CD14-positive monocyte (primary cell): ENCODE measurements around the gene SIM2. TPM values are rescaled to one million over a fixed set of nuclear protein-coding genes. Genes with fewer than 3 reads are reported as not detected.
A peak's percentile ranks its signal among the peaks of the same experiment; 100 is the strongest.

ENCODE experiments used
- DNase-seq, 3 donors: peaks; one replicate each; pipeline ENCODE4 v3.0.0-alpha.2; 2011 to 2022
- H2AFZ ChIP-seq: 2 replicates; pipeline ENCODE4 v1.6.0; 2012; ENCODE audit warnings: mild to moderate bottlenecking, low read depth, low read length, inconsistent platforms; ENCODE audit not compliant: insufficient read depth, poor library complexity, severe bottlenecking
- H3K27ac ChIP-seq, 2 donors: 1 replicate in 1 of 2; 2 replicates in 1 of 2; pipeline ENCODE4 v1.5.1; 2012 to 2013; ENCODE audit warnings: low read length in 2 of 2, control low read depth in 1 of 2, inconsistent platforms in 1 of 2, low read depth in 1 of 2, mild to moderate bottlenecking in 1 of 2
- H3K27me3 ChIP-seq, 2 donors: one replicate each; pipeline versions ENCODE4 v1.6.0 to v1.6.1; 2011 to 2013; ENCODE audit warnings: low read length in 2 of 2; ENCODE audit not compliant: control insufficient read depth in 2 of 2, insufficient read depth in 2 of 2
- H3K36me3 ChIP-seq, 2 donors: replicated peaks in 1 of 2; 1 replicate in 1 of 2; 2 replicates in 1 of 2; pipeline versions ENCODE4 v1.5.1 to v1.6.1; 2012 to 2013; ENCODE audit warnings: low read length in 2 of 2, control low read depth in 1 of 2, inconsistent platforms in 1 of 2, mild to moderate bottlenecking in 1 of 2; ENCODE audit not compliant: insufficient read depth in 2 of 2, control insufficient read depth in 1 of 2
- H3K4me1 ChIP-seq, 2 donors: 1 replicate in 1 of 2; 2 replicates in 1 of 2; pipeline versions ENCODE4 v1.5.1 to v1.6.1; 2012 to 2013; ENCODE audit warnings: low read length in 2 of 2, control low read depth in 1 of 2, inconsistent platforms in 1 of 2, mild to moderate bottlenecking in 1 of 2, moderate library complexity in 1 of 2; ENCODE audit not compliant: insufficient read depth in 2 of 2, control insufficient read depth in 1 of 2
- H3K4me2 ChIP-seq: replicated peaks from 2 replicates; pipeline ENCODE3; 2012; ENCODE audit warnings: low read length, moderate library complexity, mild to moderate bottlenecking; ENCODE audit not compliant: poor library complexity, severe bottlenecking; ENCODE audit errors: extremely low read depth
- H3K4me3 ChIP-seq, 3 experiments: fragments of 200-600 bp in 1 of 3; sonication (generic) in 1 of 3; replicated peaks in 1 of 3; 1 replicate in 2 of 3; 2 replicates in 1 of 3; pipeline ENCODE4 v1.5.1; 2011 to 2013; ENCODE audit warnings: low read length in 3 of 3, mild to moderate bottlenecking in 3 of 3, control low read depth in 2 of 3, low read depth in 2 of 3, inconsistent platforms in 1 of 3, moderate library complexity in 1 of 3
- H3K79me2 ChIP-seq: 2 replicates; pipeline ENCODE4 v1.6.0; 2012; ENCODE audit warnings: mild to moderate bottlenecking, control low read depth, inconsistent platforms, low read length, moderate library complexity; ENCODE audit not compliant: insufficient read depth
- H3K9ac ChIP-seq: 2 replicates; pipeline ENCODE4 v1.6.0; 2017; ENCODE audit warnings: low read length, mild to moderate bottlenecking; ENCODE audit not compliant: insufficient read depth, poor library complexity, severe bottlenecking
- H3K9me3 ChIP-seq, 2 donors: replicated peaks in 1 of 2; 1 replicate in 1 of 2; 2 replicates in 1 of 2; pipeline versions ENCODE4 v1.5.1 to v1.6.1; 2012 to 2013; ENCODE audit warnings: low read length in 2 of 2, control low read depth in 1 of 2; ENCODE audit not compliant: control insufficient read depth in 1 of 2, insufficient read depth in 1 of 2
- H4K20me1 ChIP-seq: 2 replicates; pipeline ENCODE4 v1.6.0; 2012; ENCODE audit warnings: mild to moderate bottlenecking, low read length, control low read depth, moderate library complexity; ENCODE audit not compliant: insufficient read depth
- H3K27ac Mint-ChIP-seq, 7 donors: one replicate each; pipeline ENCODE4 v1.8.0; 2020; ENCODE audit warnings: mild to moderate bottlenecking in 7 of 7, mixed read lengths in 7 of 7, moderate library complexity in 6 of 7, inconsistent platforms in 2 of 7
- H3K27me3 Mint-ChIP-seq, 3 donors: one replicate each; pipeline ENCODE4 v1.8.0; 2021 to 2022; ENCODE audit warnings: low read depth in 3 of 3, mild to moderate bottlenecking in 3 of 3, mixed read lengths in 3 of 3, moderate library complexity in 3 of 3, inconsistent platforms in 1 of 3
- H3K36me3 Mint-ChIP-seq, 2 donors: one replicate each; pipeline ENCODE4 v1.8.0; 2020; ENCODE audit warnings: mixed read lengths in 2 of 2, inconsistent platforms in 1 of 2, mild to moderate bottlenecking in 1 of 2
- H3K4me1 Mint-ChIP-seq: one replicate; pipeline ENCODE4 v1.8.0; 2020; ENCODE audit warnings: mild to moderate bottlenecking, mixed read lengths
- H3K4me3 Mint-ChIP-seq, 2 donors: one replicate each; pipeline ENCODE4 v1.8.0; 2020; ENCODE audit warnings: mild to moderate bottlenecking in 2 of 2, mixed read lengths in 2 of 2, moderate library complexity in 1 of 2
- H3K9me3 Mint-ChIP-seq, 7 donors: one replicate each; pipeline ENCODE4 v1.8.0; 2020 to 2022; ENCODE audit warnings: mixed read lengths in 7 of 7, mild to moderate bottlenecking in 6 of 7, moderate library complexity in 6 of 7, inconsistent platforms in 2 of 7
- CTCF ChIP-seq: fragments of 200-600 bp; IDR thresholded peaks from one replicate; pipeline ENCODE4 v1.8.0; 2022; ENCODE audit warnings: antibody characterized with exemption, mild to moderate bottlenecking
- WGBS: methylation state at CpG from one replicate; pipeline ENCODE4 v1.1.5; 2013; ENCODE audit warnings: missing lambda C conversion rate; ENCODE audit not compliant: insufficient coverage; 5-methylcytosine and 5-hydroxymethylcytosine counted together
- intact Hi-C, 2 donors: fragments of 100-400 bp; cut with micrococcal nuclease; formaldehyde crosslinking; loops; one replicate each; pipeline versions ENCODE4 v1.15.0 to v1.15.1; 2023
- polyA plus RNA-seq, 3 donors: library from polyadenylated mRNA; depleted of rRNA in 1 of 3; unstranded in 2 of 3; stranded (reverse) in 1 of 3; fragments of 300-500 nt in 2 of 3; fragments of >200 nt in 1 of 3; fragmentation: Illumina TruSeq in 2 of 3; gene quantifications; 1 replicate in 2 of 3; 2 replicates in 1 of 3; pipeline ENCODE4 v1.2.3, GENCODE V29; 2012 to 2021

SIM2 gene
- polyA plus RNA-seq, 3 donors, result not detected

GRCh38 chr21:36710729-36711048 is 11.8 kb downstream of the SIM2 start:
- Mint-ChIP-seq H3K27me3 (peaks cover 82 to 98% (median 90%) of the 10 kb centered on the region in 3 donors), H3K9me3 (peaks cover 0 to 15% (median 6%) of the 10 kb centered on the region in 7 donors), H3K4me3 (peak overlapping the region in 1 of 2 donors; percentile 78), H3K27ac (no peak overlapping the region), H3K4me1 (peaks cover 4% of the 10 kb centered on the region), H3K36me3 (peaks cover 0 to 1% of the 10 kb centered on the region in 2 donors)
- Histone ChIP-seq H3K27me3 (peaks cover 87 to 99% of the 10 kb centered on the region in 2 donors), H3K4me1 (no peaks in the 10 kb centered on the region), H3K9ac (no peak overlapping the region), H3K36me3 (no peaks in the 10 kb centered on the region), H3K4me3 (no peak overlapping the region), H3K4me2 (no peak overlapping the region), H2AFZ (no peak overlapping the region), H3K27ac (no peak overlapping the region), H3K9me3 (peaks cover 0 to 27% of the 10 kb centered on the region in 2 donors), H3K79me2 (no peaks in the 10 kb centered on the region), H4K20me1 (no peaks in the 10 kb centered on the region)
- intact Hi-C loops, result no loop called here
- DNase-seq, result no peak
- 5% methylated on average over 9 of the region's 13 CpGs for WGBS
- TF ChIP-seq CTCF, result no peak

- TF ChIP-seq CTCF, result no peak
- no peaks in the 10 kb centered on the region for H4K20me1 ChIP-seq
- no peak overlapping the region for H3K27ac ChIP-seq
- Mint-ChIP-seq H3K36me3 (peaks cover 0 to 1% of the 10 kb centered on the region in 2 donors), H3K9me3 (peaks cover 0 to 10% (median 2%) of the 10 kb centered on the region in 7 donors), H3K27ac (no peak overlapping the region), H3K27me3 (peaks cover 67 to 89% (median 72%) of the 10 kb centered on the region in 3 donors), H3K4me1 (no peaks in the 10 kb centered on the region), H3K4me3 (peak overlapping the region in 1 of 2 donors; percentile 35)
- H3K36me3 ChIP-seq, result no peaks in the 10 kb centered on the region
- no peak for DNase-seq
- no peak overlapping the region for H3K4me2 ChIP-seq
- peaks cover 73 to 93% of the 10 kb centered on the region in 2 donors for H3K27me3 ChIP-seq
- no peaks in the 10 kb centered on the region for H3K4me1 ChIP-seq
- H3K4me3 ChIP-seq, result no peak overlapping the region
- H3K9me3 ChIP-seq, result peaks cover 0 to 10% of the 10 kb centered on the region in 2 donors
- no peak overlapping the region for H2AFZ ChIP-seq
- 60% methylated on average over 1 of the region's 3 CpGs for whole genome bisulfite sequencing
- H3K9ac ChIP-seq, result no peak overlapping the region
- no peaks in the 10 kb centered on the region for H3K79me2 ChIP-seq
- intact Hi-C loops, result no loop called here
Measured at GRCh38 chr21:36713746-36714145, 14.8 kb downstream of the SIM2 start.
